HG03135 (cell line): Measurements from ENCODE around the gene ALDOB.

Source experiments
- ATAC-seq: cut with Tn5 transposase; IDR thresholded peaks from one replicate; pipeline ENCODE4 v1.9.1; 2021; ENCODE audit warnings: mild to moderate bottlenecking, moderate library complexity; ENCODE audit not compliant: unreplicated experiment

Gene ALDOB

GRCh38 chr9:101427957-101428655, 7.5 kb downstream of the ALDOB start:
- ATAC-seq: peak; percentile 61

- no peak for ATAC-seq
These were observed 8.2 kb downstream of the ALDOB start for GRCh38 chr9:101427358-101427757.

GRCh38 chr9:101421653-101422065, 13.9 kb downstream of the ALDOB start:
- ATAC-seq: no peak

GRCh38 chr9:101419863-101420262, 15.7 kb downstream of the ALDOB start:
- no peak for ATAC-seq

GRCh38 chr9:101418518-101419430, 16.8 kb downstream of the ALDOB start:
- ATAC-seq: no peak

- ATAC-seq: no peak
These were observed 17.6 kb downstream of the ALDOB start for GRCh38 chr9:101417977-101418376.

GRCh38 chr9:101417389-101417788, 18.2 kb downstream of the ALDOB start:
- no peak for ATAC-seq

GRCh38 chr9:101415578-101415977, 20.0 kb downstream of the ALDOB start:
- ATAC-seq: no peak

- no peak for ATAC-seq
These were observed 20.7 kb downstream of the ALDOB start for GRCh38 chr9:101414839-101415238.

GRCh38 chr9:101409079-101409477, 26.5 kb downstream of the ALDOB start:
- no peak for ATAC-seq

- ATAC-seq: no peak
These were observed 27.0 kb downstream of the ALDOB start for GRCh38 chr9:101408374-101409078.

GRCh38 chr9:101403516-101404285, 31.9 kb downstream of the ALDOB start:
- ATAC-seq: no peak

- no peak for ATAC-seq
These were observed 35.5 kb downstream of the ALDOB start for GRCh38 chr9:101400120-101400519.

GRCh38 chr9:101399643-101399970, 36.0 kb downstream of the ALDOB start:
- no peak for ATAC-seq

- peak; percentile 13 for ATAC-seq
These were observed 36.5 kb downstream of the ALDOB start for GRCh38 chr9:101398930-101399642.

GRCh38 chr9:101398068-101398929, 37.3 kb downstream of the ALDOB start, which contains the start of the genes MRPL50 and ZNF189:
TSS of gene MRPL50 (minus strand) at chr9:101398618. CDS start at chr9:101398592, 26 bp downstream.
TSS of gene ZNF189 (plus strand) at chr9:101398851. CDS start at chr9:101399157, 306 bp downstream.
- ATAC-seq: peak; percentile 99

GRCh38 chr9:101397746-101398067, 37.9 kb downstream of the ALDOB start:
- ATAC-seq: no peak

- no peak for ATAC-seq
These were observed 40.9 kb downstream of the ALDOB start for GRCh38 chr9:101394687-101395086.

GRCh38 chr9:101393135-101393534, 42.4 kb downstream of the ALDOB start:
- no peak for ATAC-seq
